HuH-7 (cell line): ENCODE data around the gene SIN3B.
A peak's percentile ranks its signal among the peaks of the same experiment; 100 is the strongest.
"Not testable (repeated sequence)": the region's sequence is repeated elsewhere in the genome, so short reads cannot be mapped to it uniquely, and the experiment has no call there.

Experiments
- DNase-seq: peaks from one replicate; pipeline ENCODE4 v3.0.0; 2011; ENCODE audit warnings: low spot score

SIN3B gene

GRCh38 chr19:16829010-16829821, at the start of gene SIN3B:
Gene SIN3B (plus strand): TSS chr19:16829398. CDS start chr19:16829421, 23 bp downstream.
- DNase-seq = peak; percentile 75

GRCh38 chr19:16779539-16780163, 49.5 kb upstream of the SIN3B start:
- no peak for DNase-seq

GRCh38 chr19:16782719-16783118, 46.5 kb upstream of the SIN3B start:
- no peak for DNase-seq

- DNase-seq = no peak
Observed at GRCh38 chr19:16788479-16788878, 40.7 kb upstream of the SIN3B start.

GRCh38 chr19:16789238-16789637, 40.0 kb upstream of the SIN3B start:
- DNase-seq = no peak

- no peak for DNase-seq
Observed at GRCh38 chr19:16790051-16790450, 39.1 kb upstream of the SIN3B start.

GRCh38 chr19:16791942-16792341, 37.3 kb upstream of the SIN3B start:
- DNase-seq = no peak

GRCh38 chr19:16794456-16795441, 34.4 kb upstream of the SIN3B start:
- no peak for DNase-seq

- no peak for DNase-seq
Observed at GRCh38 chr19:16795731-16796130, 33.5 kb upstream of the SIN3B start.

- DNase-seq = no peak
Observed at GRCh38 chr19:16797876-16798275, 31.3 kb upstream of the SIN3B start.

GRCh38 chr19:16798326-16798725, 30.9 kb upstream of the SIN3B start:
- not testable (repeated sequence) for DNase-seq

- no peak for DNase-seq
Observed at GRCh38 chr19:16799740-16800139, 29.5 kb upstream of the SIN3B start.

- DNase-seq = no peak
Observed at GRCh38 chr19:16801600-16802013, 27.6 kb upstream of the SIN3B start.

GRCh38 chr19:16804176-16804575, 25.0 kb upstream of the SIN3B start:
- no peak for DNase-seq

- DNase-seq = no peak
Observed at GRCh38 chr19:16807549-16808284, 21.5 kb upstream of the SIN3B start.

- DNase-seq = no peak
Observed at GRCh38 chr19:16814526-16815100, 14.6 kb upstream of the SIN3B start.

- DNase-seq = no peak
Observed at GRCh38 chr19:16820056-16820455, 9.1 kb upstream of the SIN3B start.

- no peak for DNase-seq
Observed at GRCh38 chr19:16821081-16821480, 8.1 kb upstream of the SIN3B start.

GRCh38 chr19:16822648-16823047, 6.5 kb upstream of the SIN3B start:
- DNase-seq = no peak

- DNase-seq = no peak
Observed at GRCh38 chr19:16824658-16825311, 4.4 kb upstream of the SIN3B start.
